MCF 10A (cell line): ENCODE data around the gene TM6SF1. TPM values are rescaled to one million over a fixed set of nuclear protein-coding genes. Genes with fewer than 3 reads are reported as not detected.
"Not testable (repeated sequence)": the region's sequence is repeated elsewhere in the genome, so short reads cannot be mapped to it uniquely, and the experiment has no call there.

Experiments used
- BruUV-seq: library from RNA; stranded (reverse); fragments of 400-500 nt; replicated peaks from 2 replicates; lab custom pipeline; 2021; lab: Mats Ljungman, UMichigan
- CTCF ChIA-PET: fragments of 300-600 bp; sonication (Branson Sonifier 250); formaldehyde crosslinking; extraction: SDS; loops from one replicate; lab custom pipeline; 2021; ENCODE audit warnings: antibody characterized with exemption, inconsistent platforms; lab: Yijun Ruan, JAX
- POLR2A ChIA-PET: fragments of 300-600, 350-650 bp; sonication (Branson Sonifier 250); formaldehyde crosslinking; extraction: SDS; loops from one replicate; lab custom pipeline; 2020; ENCODE audit warnings: antibody characterized with exemption, inconsistent platforms; lab: Yijun Ruan, JAX
- DNase-seq: peaks from one replicate; pipeline ENCODE4 v3.0.0-alpha.2; 2018; ENCODE audit not compliant: unreplicated experiment
- H3K27ac Mint-ChIP-seq: one replicate; pipeline ENCODE4 v1.8.0; 2022; ENCODE audit warnings: mild to moderate bottlenecking, low read depth, mixed read lengths; ENCODE audit not compliant: unreplicated experiment
- H3K27me3 Mint-ChIP-seq: one replicate; pipeline ENCODE4 v1.8.0; 2022; ENCODE audit warnings: mixed read lengths; ENCODE audit not compliant: insufficient read depth, unreplicated experiment
- H3K36me3 Mint-ChIP-seq: one replicate; pipeline ENCODE4 v1.8.0; 2022; ENCODE audit warnings: mild to moderate bottlenecking, moderate library complexity, mixed read lengths; ENCODE audit not compliant: insufficient read depth, unreplicated experiment
- H3K4me1 Mint-ChIP-seq: one replicate; pipeline ENCODE4 v1.8.0; 2022; ENCODE audit warnings: mixed read lengths; ENCODE audit not compliant: insufficient read depth, unreplicated experiment
- H3K4me3 Mint-ChIP-seq: one replicate; pipeline ENCODE4 v1.8.0; 2022; ENCODE audit warnings: mild to moderate bottlenecking, moderate library complexity, mixed read lengths; ENCODE audit not compliant: unreplicated experiment
- H3K9me3 Mint-ChIP-seq: one replicate; pipeline ENCODE4 v1.8.0; 2022; ENCODE audit warnings: mixed read lengths; ENCODE audit not compliant: unreplicated experiment
- CTCF ChIP-seq: fragments of 200-600 bp; IDR thresholded peaks from one replicate; pipeline ENCODE4 v1.8.0; 2022; ENCODE audit warnings: antibody characterized with exemption, mild to moderate bottlenecking; ENCODE audit not compliant: unreplicated experiment
- intact Hi-C: fragments of 100-400 bp; cut with micrococcal nuclease; formaldehyde crosslinking; loops from 2 replicates; pipeline ENCODE4 v1.14.1; 2022
- total RNA-seq: library from RNA; stranded (reverse); gene quantifications from 2 replicates; pipeline ENCODE4 v1.2.3, GENCODE V29; 2022

Gene TM6SF1
- total RNA-seq, 1 experiment from 2014 or later, result not detected

GRCh38 chr15:83087576-83087975 lies 19.9 kb upstream of the TM6SF1 start:
- ChIA-PET POLR2A (no interaction called here), CTCF (no interaction called here)
- H3K4me3 Mint-ChIP-seq, result no peak overlapping the region
- no peak for DNase-seq
- no peaks in the 10 kb centered on the region for H3K9me3 Mint-ChIP-seq
- peaks cover 15% of the 10 kb centered on the region for H3K27me3 Mint-ChIP-seq
- no TSS peak for BruUV-seq
- no peak for TF ChIP-seq CTCF
- no peak overlapping the region for H3K27ac Mint-ChIP-seq
- no peaks in the 10 kb centered on the region for H3K36me3 Mint-ChIP-seq
- intact Hi-C loops, result no loop called here
- H3K4me1 Mint-ChIP-seq, result no peaks in the 10 kb centered on the region

DNA sequence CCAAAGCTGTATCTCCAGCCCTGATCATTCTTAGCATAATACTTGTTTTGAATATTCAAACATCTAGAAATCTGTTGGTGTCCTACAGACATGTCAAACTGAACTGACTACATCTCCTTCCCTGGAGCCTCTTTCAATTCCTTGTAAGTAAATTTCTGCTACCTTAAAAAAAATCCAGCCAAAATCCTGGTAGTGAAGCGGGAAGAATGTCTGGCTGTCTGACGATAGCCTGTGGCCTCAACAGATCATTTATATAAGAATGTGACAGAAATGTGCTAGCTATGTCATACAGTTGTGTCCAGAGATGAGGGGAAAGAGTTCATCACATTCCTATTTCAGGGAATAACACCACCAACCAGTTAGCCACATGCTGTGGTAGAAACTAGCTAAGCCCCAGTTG lies 18.6 kb upstream of the TM6SF1 start:
- Mint-ChIP-seq H3K27ac (no peak overlapping the region), H3K4me1 (no peaks in the 10 kb centered on the region), H3K27me3 (peaks cover 14% of the 10 kb centered on the region), H3K36me3 (no peaks in the 10 kb centered on the region), H3K9me3 (no peaks in the 10 kb centered on the region), H3K4me3 (no peak overlapping the region)
- ChIA-PET POLR2A (interaction anchor here (0.6 kb wide), 1 partner anchor 86 kb away, joined by 3 read pairs; no protein-coding TSS in a partner anchor), CTCF (interaction anchor here (0.6 kb wide), 1 partner anchor 130 kb away, joined by 3 read pairs; no protein-coding TSS in a partner anchor)
- no peak for DNase-seq
- intact Hi-C loops, result no loop called here
- BruUV-seq, result no TSS peak
- no peak for TF ChIP-seq CTCF

DNA sequence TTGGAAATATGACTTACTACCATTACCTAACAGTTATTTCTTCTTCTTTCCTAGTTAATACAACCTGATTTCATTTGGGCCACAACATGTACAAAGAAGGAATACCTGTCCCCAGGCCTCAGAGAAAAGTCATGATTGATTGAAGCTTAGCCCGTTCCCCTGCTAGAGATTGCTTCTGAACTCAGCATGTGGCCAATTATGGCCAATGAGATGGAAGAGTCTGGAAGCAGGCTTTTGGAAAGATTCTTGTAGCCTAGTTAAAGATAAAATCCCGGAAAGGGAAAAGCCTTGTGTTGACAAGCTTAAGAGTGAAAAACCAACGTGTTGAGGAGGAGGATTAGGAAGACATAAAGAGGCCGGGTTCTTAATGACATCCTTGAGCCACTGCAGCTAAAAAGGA lies 17.0 kb upstream of the TM6SF1 start:
- H3K9me3 Mint-ChIP-seq, result no peaks in the 10 kb centered on the region
- TF ChIP-seq CTCF, result no peak
- ChIA-PET POLR2A (interaction anchor here (0.7 to 1.0 kb wide), 2 partner anchors 10 to 35 kb away, joined by 3 read pairs; no protein-coding TSS in a partner anchor), CTCF (no interaction called here)
- peaks cover 14% of the 10 kb centered on the region for H3K27me3 Mint-ChIP-seq
- no peaks in the 10 kb centered on the region for H3K4me1 Mint-ChIP-seq
- intact Hi-C loops, result no loop called here
- no peaks in the 10 kb centered on the region for H3K36me3 Mint-ChIP-seq
- no peak for DNase-seq
- no peak overlapping the region for H3K4me3 Mint-ChIP-seq
- BruUV-seq, result no TSS peak
- no peak overlapping the region for H3K27ac Mint-ChIP-seq

DNA sequence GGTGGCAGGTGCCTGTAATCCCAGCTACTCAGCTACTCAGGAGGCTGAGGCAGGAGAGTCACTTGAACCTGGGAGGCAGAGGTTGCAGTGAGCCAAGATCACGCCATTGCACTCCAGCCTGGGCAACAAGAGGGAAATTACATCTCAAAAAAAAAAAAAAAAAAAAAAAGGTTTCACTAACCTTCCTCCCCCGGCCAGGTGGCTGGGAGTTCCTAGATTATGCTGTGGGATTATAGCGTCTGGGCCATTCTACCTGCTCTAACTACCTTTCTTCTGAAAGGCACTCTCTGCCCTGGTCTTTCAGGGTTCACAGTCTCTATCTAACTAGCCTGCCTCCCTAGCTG lies 15.5 kb upstream of the TM6SF1 start:
- H3K36me3 Mint-ChIP-seq, intact Hi-C loops, CTCF ChIA-PET, H3K4me1 Mint-ChIP-seq, POLR2A ChIA-PET, H3K27ac Mint-ChIP-seq, H3K9me3 Mint-ChIP-seq, DNase-seq, H3K4me3 Mint-ChIP-seq, BruUV-seq: not testable (repeated sequence)
- H3K27me3 Mint-ChIP-seq, result peaks cover 14% of the 10 kb centered on the region
